HTERT RPE-1 (cell line): Measurements from ENCODE around the gene MS4A13.
"Not testable (repeated sequence)": the region's sequence is repeated elsewhere in the genome, so short reads cannot be mapped to it uniquely, and the experiment has no call there.

Experiments
- in situ Hi-C: fragments of 300-500 bp; cut with MboI; formaldehyde crosslinking; loops from 4 replicates; pipeline ENCODE4 v1.14.3; 2020; ENCODE audit warnings: low sequenced_read_pairs

Gene MS4A13

DNA sequence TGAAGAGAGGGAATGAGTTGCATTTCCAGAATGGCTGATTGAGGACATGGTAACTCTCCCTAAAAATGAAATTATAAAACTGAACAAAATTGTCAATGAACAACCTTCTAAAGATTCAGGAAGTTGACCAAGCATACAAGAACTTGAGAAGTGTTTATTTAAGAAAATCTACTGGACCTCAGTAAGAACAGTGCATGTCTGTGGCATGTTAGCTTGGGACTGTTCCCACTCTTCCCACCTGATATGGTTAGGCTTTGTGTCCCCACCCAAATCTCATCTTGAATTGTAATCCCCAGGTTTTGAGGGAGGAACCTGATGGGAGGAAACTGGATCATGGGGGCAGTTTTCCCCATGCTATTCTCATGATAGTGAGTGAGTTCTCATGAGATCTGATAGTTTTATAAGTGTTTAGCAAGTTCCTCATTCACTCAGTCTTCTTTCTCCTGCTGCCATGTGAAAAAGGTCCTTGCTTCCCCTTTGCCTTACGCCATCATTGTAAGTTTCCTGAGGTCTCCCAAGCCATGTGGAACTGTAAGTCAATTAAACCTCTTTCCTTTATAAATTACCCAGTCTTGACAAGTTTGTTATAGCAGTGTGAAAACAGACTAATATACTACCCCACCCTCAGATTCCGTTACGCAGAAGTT lies 15.4 kb downstream of the MS4A13 start:
- in situ Hi-C loops: no loop called here

DNA sequence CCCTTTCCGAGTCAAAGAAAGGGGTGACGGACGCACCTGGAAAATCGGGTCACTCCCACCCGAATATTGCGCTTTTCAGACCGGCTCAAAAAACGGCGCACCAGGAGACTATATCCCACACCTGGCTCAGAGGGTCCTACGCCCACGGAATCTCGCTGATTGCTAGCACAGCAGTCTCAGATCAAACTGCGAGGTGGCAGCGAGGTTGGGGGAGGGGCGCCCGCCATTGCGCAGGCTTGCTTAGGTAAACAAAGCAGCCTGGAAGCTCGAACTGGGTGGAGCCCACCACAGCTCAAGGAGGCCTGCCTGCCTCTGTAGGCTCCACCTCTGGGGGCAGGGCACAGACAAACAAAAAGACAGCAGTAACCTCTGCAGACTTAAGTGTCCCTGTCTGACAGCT lies 17.2 kb downstream of the MS4A13 start:
- in situ Hi-C loops: not testable (repeated sequence)

DNA sequence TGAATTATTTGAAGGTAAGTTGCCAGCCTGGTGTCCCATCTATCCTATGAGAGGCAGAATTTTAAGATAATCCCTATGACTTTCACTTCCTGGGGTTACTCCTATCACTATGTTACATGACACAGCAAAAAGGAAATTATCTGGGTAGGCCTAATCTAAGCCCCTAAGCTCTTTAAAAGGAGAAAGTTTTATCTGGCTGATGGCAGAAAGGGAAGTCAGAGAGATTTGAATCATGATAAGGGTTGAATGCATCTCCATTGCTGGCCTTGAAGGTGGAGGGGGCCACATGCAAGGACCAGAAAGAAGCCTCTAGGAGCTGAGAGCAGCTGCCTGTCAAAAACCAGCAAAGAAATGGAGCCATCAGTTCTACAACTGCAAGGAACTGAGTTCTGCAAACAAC lies 23.4 kb downstream of the MS4A13 start:
- in situ Hi-C loops: not testable (repeated sequence)

DNA sequence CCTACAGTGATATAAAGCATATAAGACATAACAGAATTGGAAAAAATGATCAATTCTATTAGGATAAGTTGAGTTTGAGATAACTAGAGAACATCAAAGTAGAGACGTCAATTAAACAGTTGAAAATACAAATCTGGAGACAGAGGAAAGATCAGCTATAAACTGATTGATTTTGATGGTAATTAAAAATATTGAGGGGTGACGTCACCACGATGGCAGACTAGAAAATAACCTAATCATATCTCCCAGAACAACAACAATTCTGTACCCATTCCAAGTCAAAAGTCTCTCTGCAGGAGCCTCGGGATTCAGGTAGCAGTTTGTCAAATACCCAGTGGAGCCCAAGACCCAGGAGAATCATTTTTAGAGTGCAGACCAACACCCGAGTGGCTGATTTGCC lies 28.9 kb downstream of the MS4A13 start:
- in situ Hi-C loops: no loop called here

DNA sequence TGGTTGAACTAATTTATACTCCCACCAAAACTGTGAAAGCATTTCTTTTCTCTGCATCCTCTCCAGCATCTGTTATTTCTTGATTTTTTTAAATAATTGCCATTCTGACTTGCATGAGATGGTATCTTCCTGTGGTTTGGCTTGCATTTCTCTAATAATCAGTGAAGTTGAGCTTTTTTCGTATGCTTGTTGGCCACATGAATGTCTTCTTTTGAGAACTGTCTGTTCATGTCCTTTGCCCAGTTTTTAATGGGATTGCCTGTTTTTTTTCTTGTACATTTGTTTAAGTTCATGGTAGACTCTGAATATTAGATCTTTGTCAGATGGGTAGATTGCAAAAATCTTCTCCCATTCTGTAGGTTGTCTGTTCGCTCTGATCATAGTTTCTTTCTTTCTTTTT lies 46.1 kb downstream of the MS4A13 start:
- in situ Hi-C loops: no loop called here

DNA sequence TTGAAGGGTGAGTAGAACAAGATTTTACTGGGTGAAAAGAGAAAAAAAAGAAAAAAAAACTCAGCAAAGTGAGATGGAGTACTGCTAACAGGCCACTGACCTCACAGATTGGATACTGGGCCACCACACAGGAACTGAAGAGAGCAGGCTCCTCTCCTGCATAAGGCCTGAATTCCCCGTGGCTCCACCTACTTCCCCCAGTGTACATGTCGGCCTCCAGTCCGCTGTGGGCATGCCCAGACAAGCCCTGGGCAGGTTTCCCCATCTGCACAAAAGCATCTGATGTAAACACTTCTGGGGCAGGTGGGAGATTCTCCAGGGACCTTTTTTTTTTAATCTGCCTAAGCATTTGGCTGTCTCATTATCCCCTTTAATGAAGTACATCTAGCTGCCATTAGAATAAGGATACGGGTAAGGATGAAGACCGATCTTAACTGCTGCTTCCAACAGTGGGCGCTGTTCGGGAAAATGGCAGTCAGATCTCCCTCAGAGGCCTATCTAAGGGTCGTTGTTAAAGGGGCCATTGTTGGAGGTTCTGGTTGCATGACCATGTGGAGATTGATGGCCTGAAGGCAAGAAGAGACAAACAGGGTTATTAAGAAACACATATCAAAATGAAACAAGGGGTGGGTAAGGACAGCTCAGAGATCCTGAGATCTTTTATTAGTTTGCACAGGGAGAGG lies 48.5 kb downstream of the MS4A13 start:
- in situ Hi-C loops: no loop called here

DNA sequence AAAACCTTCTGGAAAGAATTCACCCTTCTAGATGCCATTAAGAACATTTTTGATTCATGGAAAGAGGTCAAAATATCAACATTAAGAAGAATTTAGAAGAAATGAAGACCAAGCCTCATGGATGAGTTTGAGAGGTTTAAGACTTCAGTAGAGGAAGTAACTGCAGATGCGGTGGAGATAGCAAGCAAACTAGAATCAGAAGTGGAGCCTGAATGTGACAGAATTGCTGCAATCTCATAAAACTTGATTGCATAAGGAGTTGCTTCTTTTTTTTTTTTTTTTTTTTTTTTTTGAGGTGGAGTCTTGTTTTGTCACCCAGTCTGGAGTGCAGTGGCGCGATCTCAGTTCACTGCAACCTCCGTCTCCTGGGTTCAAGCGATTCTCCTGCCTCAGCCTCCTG lies 51.6 kb downstream of the MS4A13 start:
- in situ Hi-C loops: no loop called here

DNA sequence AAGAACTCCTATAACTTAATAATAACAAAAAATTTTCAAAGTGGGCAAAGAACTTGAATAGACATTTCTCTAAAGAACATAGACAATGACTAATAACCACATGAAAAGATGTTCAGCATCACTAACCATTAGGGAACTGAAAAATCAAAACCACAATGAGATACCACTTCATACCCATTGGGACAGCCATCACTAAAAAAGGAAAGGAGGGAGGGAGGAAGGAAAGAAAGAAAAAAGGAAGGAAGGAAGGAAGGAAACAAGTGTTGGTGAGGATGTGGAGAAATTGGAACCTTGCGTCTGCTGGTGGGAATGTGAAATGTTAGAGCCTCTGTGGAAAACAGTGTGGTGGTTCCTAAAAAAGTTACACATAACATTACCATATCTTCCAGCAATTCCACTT lies 55.8 kb downstream of the MS4A13 start:
- in situ Hi-C loops: no loop called here

DNA sequence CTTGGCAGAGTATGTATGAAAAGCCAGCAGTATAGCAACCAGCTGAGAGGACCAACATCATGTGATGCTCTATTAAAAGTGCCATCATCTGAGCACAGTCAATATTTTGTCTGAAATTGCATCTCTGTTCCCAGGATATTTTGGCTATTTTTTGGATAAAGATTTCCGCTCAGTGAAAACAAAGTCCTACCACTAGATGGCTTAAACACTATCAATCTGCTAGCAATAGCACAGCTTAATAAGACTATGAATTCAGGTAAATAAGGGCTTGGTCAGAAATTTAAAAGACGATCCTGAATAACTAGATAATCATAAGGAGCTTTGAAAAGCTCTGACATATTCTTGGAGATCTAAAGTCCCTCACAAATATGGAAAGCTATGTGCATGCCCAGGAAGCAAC lies 74.4 kb downstream of the MS4A13 start:
- in situ Hi-C loops: no loop called here
